MM.1S (cell line): ENCODE data around the gene TGFB2.

Experiments used
- EZH2phosphoT487 ChIP-seq: fragments of 300-600 bp; sonication (generic); IDR thresholded peaks from 2 replicates; pipeline ENCODE4 v1.6.1; 2018; ENCODE audit warnings: antibody characterized with exemption, low read length
- TF ChIP-seq, protein P1 (sequence below): fragments of 300-600 bp; sonication (generic); IDR thresholded peaks from 2 replicates; pipeline ENCODE4 v1.5.1; 2016; ENCODE audit warnings: antibody characterized with exemption, low read length, mixed read lengths

DNA sequence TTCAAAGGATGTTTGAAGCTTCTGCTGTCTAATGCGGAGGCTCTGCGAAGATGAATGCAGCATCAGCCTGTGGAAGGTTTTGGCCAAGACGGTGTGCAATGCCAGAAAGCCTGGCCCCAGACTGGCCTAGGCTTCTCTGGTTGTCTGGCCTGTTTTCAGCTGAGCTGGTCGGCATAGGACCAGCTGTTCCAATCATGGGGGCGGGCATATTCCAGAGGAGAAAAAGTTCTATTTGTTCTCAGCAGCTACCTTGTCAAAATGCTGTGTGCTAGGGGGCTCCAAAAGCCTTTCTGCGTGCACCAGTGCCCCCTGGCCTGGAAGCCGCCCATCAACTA lies 57.6 kb downstream of the TGFB2 start:
- TF ChIP-seq, protein P1, sequence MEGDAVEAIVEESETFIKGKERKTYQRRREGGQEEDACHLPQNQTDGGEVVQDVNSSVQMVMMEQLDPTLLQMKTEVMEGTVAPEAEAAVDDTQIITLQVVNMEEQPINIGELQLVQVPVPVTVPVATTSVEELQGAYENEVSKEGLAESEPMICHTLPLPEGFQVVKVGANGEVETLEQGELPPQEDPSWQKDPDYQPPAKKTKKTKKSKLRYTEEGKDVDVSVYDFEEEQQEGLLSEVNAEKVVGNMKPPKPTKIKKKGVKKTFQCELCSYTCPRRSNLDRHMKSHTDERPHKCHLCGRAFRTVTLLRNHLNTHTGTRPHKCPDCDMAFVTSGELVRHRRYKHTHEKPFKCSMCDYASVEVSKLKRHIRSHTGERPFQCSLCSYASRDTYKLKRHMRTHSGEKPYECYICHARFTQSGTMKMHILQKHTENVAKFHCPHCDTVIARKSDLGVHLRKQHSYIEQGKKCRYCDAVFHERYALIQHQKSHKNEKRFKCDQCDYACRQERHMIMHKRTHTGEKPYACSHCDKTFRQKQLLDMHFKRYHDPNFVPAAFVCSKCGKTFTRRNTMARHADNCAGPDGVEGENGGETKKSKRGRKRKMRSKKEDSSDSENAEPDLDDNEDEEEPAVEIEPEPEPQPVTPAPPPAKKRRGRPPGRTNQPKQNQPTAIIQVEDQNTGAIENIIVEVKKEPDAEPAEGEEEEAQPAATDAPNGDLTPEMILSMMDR = no peak
- no peak for TF ChIP-seq EZH2phosphoT487
